ENCODE measurements around the gene COX17.

The COX17 gene

GRCh38 chr3:119643528-119643927 is 33.7 kb downstream of the COX17 start:
- DNase-seq = no peak

- no peak for DNase-seq
These were observed 34.3 kb downstream of the COX17 start for GRCh38 chr3:119642746-119643473.

- DNase-seq = no peak
These were observed 35.8 kb downstream of the COX17 start for GRCh38 chr3:119641416-119641815.

GRCh38 chr3:119639494-119640350 is 37.5 kb downstream of the COX17 start:
- no peak for DNase-seq

- DNase-seq = peak; percentile 84 to 87
These were observed 39.3 kb downstream of the COX17 start for GRCh38 chr3:119637679-119638477.

GRCh38 chr3:119636891-119637611 is 40.2 kb downstream of the COX17 start:
- no peak for DNase-seq

GRCh38 chr3:119636249-119636648 is 41.0 kb downstream of the COX17 start:
- DNase-seq = no peak

- DNase-seq = no peak
These were observed 41.5 kb downstream of the COX17 start for GRCh38 chr3:119635719-119636118.

GRCh38 chr3:119632829-119633228 is 44.4 kb downstream of the COX17 start:
- no peak for DNase-seq

GRCh38 chr3:119632216-119632615 is 45.0 kb downstream of the COX17 start:
- peak; percentile 40 to 51 for DNase-seq

GRCh38 chr3:119631516-119631915 is 45.7 kb downstream of the COX17 start:
- no peak for DNase-seq

- no peak for DNase-seq
These were observed 46.3 kb downstream of the COX17 start for GRCh38 chr3:119630880-119631329.

GRCh38 chr3:119630128-119630879 is 46.9 kb downstream of the COX17 start:
- DNase-seq = peak; percentile 73 to 82

GRCh38 chr3:119628816-119629445 is 48.3 kb downstream of the COX17 start:
- DNase-seq = peak; percentile 58 to 81

GRCh38 chr3:119628390-119628789 is 48.8 kb downstream of the COX17 start:
- DNase-seq = peak in 1 of 2 donors; percentile 56

- DNase-seq = peak; percentile 58 to 68
These were observed 49.7 kb downstream of the COX17 start for GRCh38 chr3:119627461-119627860.

GRCh38 chr3:119626196-119626595 is 51.0 kb downstream of the COX17 start:
- DNase-seq = peak in 1 of 2 donors; percentile 10

GRCh38 chr3:119625451-119626153 is 51.6 kb downstream of the COX17 start:
- DNase-seq = no peak

- peak in 1 of 2 donors; percentile 45 for DNase-seq
These were observed 53.0 kb downstream of the COX17 start for GRCh38 chr3:119624002-119624720.
